H9 (cell line): ENCODE results near the gene LILRB1. TPM values are rescaled to one million over a fixed set of nuclear protein-coding genes. Genes with fewer than 3 reads are reported as not detected.

Source experiments
- DNase-seq: peaks from one replicate; pipeline ENCODE4 v3.0.0-alpha.2; 2017
- H2AFZ ChIP-seq: one replicate; pipeline ENCODE4 v1.6.1; 2013; ENCODE audit warnings: mild to moderate bottlenecking, low read length, control low read depth, moderate library complexity
- H2AK5ac ChIP-seq: 2 replicates; pipeline ENCODE4 v1.6.1; 2013; ENCODE audit warnings: low read length, control low read depth, mixed read lengths; ENCODE audit not compliant: insufficient read length
- H2BK120ac ChIP-seq: one replicate; pipeline ENCODE4 v1.6.1; 2013; ENCODE audit warnings: low read depth, mild to moderate bottlenecking, low read length, control low read depth, inconsistent platforms; ENCODE audit not compliant: poor library complexity, severe bottlenecking
- H2BK12ac ChIP-seq: 2 replicates; pipeline ENCODE4 v1.6.1; 2013; ENCODE audit warnings: low read length, control low read depth, mixed read lengths, low read depth; ENCODE audit not compliant: insufficient read length
- H2BK15ac ChIP-seq: 2 replicates; pipeline ENCODE4 v1.6.1; 2013; ENCODE audit warnings: low read depth, low read length, control low read depth
- H2BK20ac ChIP-seq: one replicate; pipeline ENCODE4 v1.6.1; 2013; ENCODE audit warnings: low read depth, mild to moderate bottlenecking, low read length, control low read depth, inconsistent platforms; ENCODE audit not compliant: poor library complexity, severe bottlenecking
- H2BK5ac ChIP-seq: 2 replicates; pipeline ENCODE4 v1.6.1; 2013; ENCODE audit warnings: low read length, control low read depth, mixed read lengths; ENCODE audit not compliant: insufficient read length
- H3K14ac ChIP-seq: 2 replicates; pipeline ENCODE4 v1.6.1; 2013; ENCODE audit warnings: low read length, control low read depth; ENCODE audit not compliant: insufficient read depth
- H3K18ac ChIP-seq: 2 replicates; pipeline ENCODE4 v1.6.1; 2013; ENCODE audit warnings: low read depth, mild to moderate bottlenecking, mixed read lengths, low read length, control low read depth; ENCODE audit not compliant: insufficient read length
- H3K23ac ChIP-seq: 2 replicates; pipeline ENCODE4 v1.6.1; 2013; ENCODE audit warnings: low read length, control low read depth, mixed read lengths, low read depth; ENCODE audit not compliant: insufficient read length
- H3K23me2 ChIP-seq: 2 replicates; pipeline ENCODE4 v1.6.1; 2013; ENCODE audit warnings: low read depth, mild to moderate bottlenecking, mixed read lengths, low read length, control low read depth; ENCODE audit not compliant: insufficient read length, poor library complexity, severe bottlenecking
- H3K27ac ChIP-seq: 2 replicates; pipeline ENCODE4 v1.5.1; 2013; ENCODE audit warnings: low read length, control low read depth, mixed read lengths, low read depth; ENCODE audit not compliant: insufficient read length
- H3K27me3 ChIP-seq: 2 replicates; pipeline ENCODE4 v1.6.1; 2013; ENCODE audit warnings: low read length, control low read depth, inconsistent platforms; ENCODE audit not compliant: insufficient read depth
- H3K4ac ChIP-seq: 2 replicates; pipeline ENCODE4 v1.6.1; 2013; ENCODE audit warnings: low read depth, mild to moderate bottlenecking, control low read depth, inconsistent platforms, low read length, moderate library complexity
- H3K4me1 ChIP-seq: 2 replicates; pipeline ENCODE4 v1.6.1; 2013; ENCODE audit warnings: low read length, control low read depth, inconsistent platforms; ENCODE audit not compliant: insufficient read depth
- H3K4me2 ChIP-seq: 2 replicates; pipeline ENCODE4 v1.6.1; 2013; ENCODE audit warnings: low read length, control low read depth, mixed read lengths; ENCODE audit not compliant: insufficient read length, insufficient read depth
- H3K56ac ChIP-seq: 2 replicates; pipeline ENCODE4 v1.6.1; 2013; ENCODE audit warnings: low read depth, mild to moderate bottlenecking, mixed read lengths, low read length, control low read depth; ENCODE audit not compliant: insufficient read length
- H3K79me1 ChIP-seq: 2 replicates; pipeline ENCODE4 v1.6.1; 2013; ENCODE audit warnings: low read depth, mild to moderate bottlenecking, moderate library complexity, low read length, control low read depth, inconsistent platforms; ENCODE audit not compliant: insufficient read depth, poor library complexity, severe bottlenecking
- H3K79me2 ChIP-seq: 2 replicates; pipeline ENCODE4 v1.6.1; 2013; ENCODE audit warnings: low read length, control low read depth, inconsistent platforms; ENCODE audit not compliant: insufficient read depth
- H3K9ac ChIP-seq: 2 replicates; pipeline ENCODE4 v1.6.1; 2013; ENCODE audit warnings: low read length, control low read depth, mixed read lengths; ENCODE audit not compliant: insufficient read length; ENCODE audit errors: extremely low read depth
- H3K9me3 ChIP-seq: one replicate; pipeline ENCODE4 v1.6.1; 2013; ENCODE audit warnings: low read depth, low read length, inconsistent platforms; ENCODE audit not compliant: control insufficient read depth
- H3T11ph ChIP-seq: one replicate; pipeline ENCODE4 v1.6.1; 2013; ENCODE audit warnings: mild to moderate bottlenecking, low read length, control low read depth, inconsistent platforms
- H4K20me1 ChIP-seq: one replicate; pipeline ENCODE4 v1.6.1; 2013; ENCODE audit not compliant: control insufficient read depth, insufficient read length, insufficient read depth
- H4K5ac ChIP-seq: 2 replicates; pipeline ENCODE4 v1.6.1; 2013; ENCODE audit warnings: low read depth, mild to moderate bottlenecking, mixed read lengths, low read length, control low read depth; ENCODE audit not compliant: insufficient read length
- H4K8ac ChIP-seq: replicated peaks from 2 replicates; pipeline ENCODE4 v1.6.1; 2013; ENCODE audit warnings: low read length, control low read depth, mixed read lengths, low read depth; ENCODE audit not compliant: insufficient read length
- H4K91ac ChIP-seq: 2 replicates; pipeline ENCODE4 v1.6.1; 2013; ENCODE audit warnings: low read depth, mild to moderate bottlenecking, moderate library complexity, mixed read lengths, low read length, control low read depth; ENCODE audit not compliant: insufficient read length
- H3K27ac Mint-ChIP-seq, 3 experiments: 2 replicates in 2 of 3; 3 replicates in 1 of 3; pipeline ENCODE4 v1.8.0; 2020 to 2021; ENCODE audit warnings: mixed read lengths in 3 of 3, mild to moderate bottlenecking in 1 of 3, moderate library complexity in 1 of 3
- H3K27me3 Mint-ChIP-seq: 2 replicates; pipeline ENCODE4 v1.8.0; 2021; ENCODE audit warnings: low read depth, mild to moderate bottlenecking, moderate library complexity, mixed read lengths
- H3K36me3 Mint-ChIP-seq, 3 experiments: 2 replicates in 2 of 3; 3 replicates in 1 of 3; pipeline ENCODE4 v1.8.0; 2020 to 2021; ENCODE audit warnings: low read depth in 3 of 3, mixed read lengths in 3 of 3; ENCODE audit not compliant: insufficient read depth in 1 of 3
- H3K4me1 Mint-ChIP-seq, 2 experiments: 2 replicates each; pipeline ENCODE4 v1.8.0; 2020; ENCODE audit warnings: mixed read lengths in 2 of 2
- H3K4me3 Mint-ChIP-seq, 2 experiments: 2 replicates in 1 of 2; 3 replicates in 1 of 2; pipeline ENCODE4 v1.8.0; 2020 to 2021; ENCODE audit warnings: mild to moderate bottlenecking in 2 of 2, mixed read lengths in 2 of 2, moderate library complexity in 1 of 2
- H3K9me3 Mint-ChIP-seq, 2 experiments: 2 replicates in 1 of 2; 3 replicates in 1 of 2; pipeline ENCODE4 v1.8.0; 2020; ENCODE audit warnings: mild to moderate bottlenecking in 2 of 2, mixed read lengths in 2 of 2, moderate library complexity in 1 of 2
- CTCF ChIP-seq: fragments of 200-600 bp; sonication (generic); conservative IDR thresholded peaks from 3 replicates; pipeline ENCODE4 v1.8.0; 2021; ENCODE audit warnings: antibody characterized with exemption, mild to moderate bottlenecking
- WGBS: extraction: QIAGEN DNeasy Blood & Tissue Kit; methylation state at CpG from one replicate; pipeline ENCODE4 v1.1.7; 2013; ENCODE audit warnings: missing lambda C conversion rate, low lambda C conversion rate, mixed read lengths; ENCODE audit not compliant: insufficient read length; ENCODE audit errors: extremely low coverage; 5-methylcytosine and 5-hydroxymethylcytosine counted together
- total RNA-seq: library from RNA; stranded (reverse); gene quantifications from 2 replicates; pipeline ENCODE4 v1.2.1, GENCODE V29; 2021

Gene LILRB1
- total RNA-seq, 1 experiment from 2014 or later = not detected

DNA sequence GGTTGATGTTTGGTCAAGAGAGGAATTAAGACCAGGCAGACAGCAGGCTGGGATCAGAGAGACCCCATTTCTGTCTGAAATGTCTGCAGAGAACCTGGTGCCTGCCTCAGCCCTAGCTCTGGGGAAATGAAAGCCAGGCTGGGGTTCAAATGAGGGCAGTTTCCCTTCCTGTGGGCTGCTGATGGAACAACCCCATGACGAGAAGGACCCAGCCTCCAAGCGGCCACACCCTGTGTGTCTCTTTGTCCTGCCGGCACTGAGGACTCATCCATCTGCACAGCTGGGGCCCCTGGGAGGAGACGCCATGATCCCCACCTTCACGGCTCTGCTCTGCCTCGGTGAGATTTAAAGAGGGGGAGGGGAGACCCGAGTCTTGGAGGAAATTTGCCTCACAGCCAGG, 32.4 kb downstream of the LILRB1 start, which contains the start of gene LILRB4:
TSS of gene LILRB4 (plus strand) at position 256 of the 400 bp plus-strand sequence. CDS start at position 305, 49 bp downstream.
- Mint-ChIP-seq H3K4me3 (no peak within 1 kb of the TSS), H3K4me1 (no peaks in the 10 kb centered on the region), H3K9me3 (peaks cover 81 to 100% of the 10 kb centered on the region in 2 experiments), H3K27ac (no peak within 1 kb of the TSS), H3K36me3 (peaks cover 13 to 34% (median 19%) of the 10 kb centered on the region in 3 experiments; a peak in 6 of 7 replicates), H3K27me3 (peaks cover 2% of the 10 kb centered on the region; the same call in 1 of the 2 replicates)
- Histone ChIP-seq H3T11ph (no peak within 1 kb of the TSS), H3K9me3 (peaks cover 85% of the 10 kb centered on the region), H4K91ac (no peak within 1 kb of the TSS), H3K79me1 (no peaks in the 10 kb centered on the region), H4K5ac (no peak within 1 kb of the TSS), H2BK15ac (no peak within 1 kb of the TSS), H2BK12ac (no peak within 1 kb of the TSS), H4K20me1 (no peaks in the 10 kb centered on the region), H3K27ac (no peak within 1 kb of the TSS), H3K4me1 (no peaks in the 10 kb centered on the region), H2BK5ac (no peak within 1 kb of the TSS), H2AK5ac (no peak within 1 kb of the TSS), H3K56ac (no peak within 1 kb of the TSS), H4K8ac (no peak within 1 kb of the TSS), H3K4me2 (no peak within 1 kb of the TSS), H3K4ac (no peak within 1 kb of the TSS), H3K79me2 (no peaks in the 10 kb centered on the region), H3K27me3 (no peaks in the 10 kb centered on the region), H2BK120ac (no peak within 1 kb of the TSS), H2AFZ (no peak within 1 kb of the TSS), H3K23me2 (no peaks in the 10 kb centered on the region), H3K14ac (no peak within 1 kb of the TSS), H3K23ac (no peak within 1 kb of the TSS), H3K18ac (no peak within 1 kb of the TSS), H3K9ac (no peak within 1 kb of the TSS), H2BK20ac (no peak within 1 kb of the TSS)
- TF ChIP-seq CTCF = no peak
- no peak for DNase-seq
- no CpG with 5 or more reads among the region's 7 CpGs for WGBS
